IMR-90 (cell line): ENCODE results near the gene LYPD6B. TPM values are rescaled to one million over a fixed set of nuclear protein-coding genes. Genes with fewer than 3 reads are reported as not detected.

Experiments used
- ATAC-seq: fragments of 200-7000 bp; cut with Tn5 transposase; 2 replicates; pipeline ENCODE4 v1.9.1; 2020; ENCODE audit warnings: low read depth, mild to moderate bottlenecking, moderate library complexity
- BruUV-seq: library from RNA; stranded (reverse); fragments of 400-500 nt; replicated peaks from 2 replicates; lab custom pipeline; 2021; lab: Mats Ljungman, UMichigan
- CTCF ChIA-PET: fragments of 300-600 bp; formaldehyde crosslinking; extraction: SDS; loops from one replicate; lab custom pipeline; 2021; ENCODE audit warnings: antibody characterized with exemption; lab: Yijun Ruan, JAX
- POLR2A ChIA-PET: fragments of 300-600 bp; sonication (Branson Sonifier 250); formaldehyde crosslinking; loops from one replicate; lab custom pipeline; 2022; ENCODE audit warnings: antibody characterized with exemption; ENCODE audit not compliant: unreplicated experiment; lab: Charles Lee
- DNase-seq: peaks from one replicate; pipeline ENCODE4 v3.0.0; 2013
- H2AFZ ChIP-seq: replicated peaks from 2 replicates; pipeline ENCODE3; 2013; ENCODE audit warnings: low read length, mild to moderate bottlenecking; ENCODE audit not compliant: poor library complexity
- H2AK5ac ChIP-seq: 2 replicates; pipeline ENCODE4 v1.6.1; 2013; ENCODE audit warnings: low read depth, low read length, inconsistent platforms
- H2AK9ac ChIP-seq: replicated peaks from 2 replicates; pipeline ENCODE3; 2013; ENCODE audit warnings: mild to moderate bottlenecking, low read depth, low read length, moderate library complexity; ENCODE audit not compliant: poor library complexity
- H2BK120ac ChIP-seq: 2 replicates; pipeline ENCODE4 v1.6.1; 2013; ENCODE audit warnings: low read depth, low read length, inconsistent platforms
- H2BK15ac ChIP-seq: 3 replicates; pipeline ENCODE4 v1.6.1; 2013; ENCODE audit warnings: low read depth, low read length, inconsistent platforms
- H2BK20ac ChIP-seq: 2 replicates; pipeline ENCODE4 v1.6.1; 2013; ENCODE audit warnings: low read depth, mild to moderate bottlenecking, inconsistent platforms, low read length, moderate library complexity
- H2BK5ac ChIP-seq: 2 replicates; pipeline ENCODE4 v1.6.1; 2013; ENCODE audit warnings: mild to moderate bottlenecking, low read depth, low read length, inconsistent platforms; ENCODE audit not compliant: poor library complexity, severe bottlenecking
- H3K14ac ChIP-seq: replicated peaks from 2 replicates; pipeline ENCODE4 v1.6.1; 2013; ENCODE audit warnings: low read depth, low read length, inconsistent platforms
- H3K18ac ChIP-seq: 2 replicates; pipeline ENCODE4 v1.6.1; 2013; ENCODE audit warnings: low read depth, low read length, control low read depth
- H3K23ac ChIP-seq: 2 replicates; pipeline ENCODE4 v1.6.1; 2013; ENCODE audit warnings: low read depth, low read length, inconsistent platforms
- H3K27ac ChIP-seq: 2 replicates; pipeline ENCODE4 v1.5.1; 2013; ENCODE audit warnings: mild to moderate bottlenecking, control low read depth, low read length; ENCODE audit not compliant: insufficient read depth
- H3K27me3 ChIP-seq: 2 replicates; pipeline ENCODE4 v1.6.1; 2013; ENCODE audit warnings: low read length; ENCODE audit not compliant: control insufficient read depth, insufficient read depth
- H3K36me3 ChIP-seq: 2 replicates; pipeline ENCODE4 v1.6.1; 2013; ENCODE audit warnings: low read length, mixed read lengths; ENCODE audit not compliant: control insufficient read depth, insufficient read depth
- H3K4ac ChIP-seq: 2 replicates; pipeline ENCODE4 v1.6.1; 2013; ENCODE audit warnings: low read depth, low read length, inconsistent platforms
- H3K4me1 ChIP-seq: 2 replicates; pipeline ENCODE4 v1.6.1; 2013; ENCODE audit warnings: low read length, mixed read lengths; ENCODE audit not compliant: control insufficient read depth, insufficient read depth
- H3K4me2 ChIP-seq: 2 replicates; pipeline ENCODE4 v1.6.1; 2013; ENCODE audit warnings: low read depth, mild to moderate bottlenecking, control low read depth, low read length, moderate library complexity
- H3K4me3 ChIP-seq: 2 replicates; pipeline ENCODE4 v1.5.1; 2013; ENCODE audit warnings: low read depth, mild to moderate bottlenecking, control low read depth, low read length, moderate library complexity; ENCODE audit not compliant: insufficient read depth
- H3K56ac ChIP-seq: 2 replicates; pipeline ENCODE4 v1.6.1; 2013; ENCODE audit warnings: low read length, inconsistent platforms; ENCODE audit not compliant: insufficient read depth; ENCODE audit errors: extremely low read depth
- H3K79me1 ChIP-seq, 2 experiments: 2 replicates each; pipeline ENCODE4 v1.6.1; 2013; ENCODE audit warnings: low read length in 2 of 2, inconsistent platforms in 1 of 2, low read depth in 1 of 2
- H3K9ac ChIP-seq: 2 replicates; pipeline ENCODE4 v1.6.1; 2013; ENCODE audit warnings: low read depth, low read length, control low read depth
- H3K9me1 ChIP-seq: 2 replicates; pipeline ENCODE4 v1.6.1; 2013; ENCODE audit warnings: low read length, inconsistent platforms; ENCODE audit not compliant: insufficient read depth
- H3K9me3 ChIP-seq: 2 replicates; pipeline ENCODE4 v1.6.1; 2013; ENCODE audit warnings: low read length; ENCODE audit not compliant: control insufficient read depth, insufficient read depth
- H4K20me1 ChIP-seq: 2 replicates; pipeline ENCODE4 v1.6.1; 2013; ENCODE audit warnings: low read length, inconsistent platforms; ENCODE audit not compliant: insufficient read depth
- H4K5ac ChIP-seq: 2 replicates; pipeline ENCODE4 v1.6.1; 2013; ENCODE audit warnings: mild to moderate bottlenecking, low read depth, low read length, control low read depth
- H4K8ac ChIP-seq, 2 experiments: 2 replicates each; pipeline ENCODE4 v1.6.1; 2013; ENCODE audit warnings: low read depth in 2 of 2, low read length in 2 of 2, control low read depth in 1 of 2, inconsistent platforms in 1 of 2
- H4K91ac ChIP-seq: 2 replicates; pipeline ENCODE4 v1.6.1; 2013; ENCODE audit warnings: low read depth, low read length, inconsistent platforms; ENCODE audit not compliant: insufficient read depth
- BHLHE40 ChIP-seq: fragments of 150-350 bp; IDR thresholded peaks from 2 replicates; pipeline ENCODE4 v1.6.1; 2016; ENCODE audit warnings: mild to moderate bottlenecking, low read depth, low read length
- CEBPB ChIP-seq: IDR thresholded peaks from 2 replicates; pipeline ENCODE4 v1.6.1; 2012; ENCODE audit warnings: low read depth, low read length, improper control_type of control experiment
- CHD1 ChIP-seq: IDR thresholded peaks from 2 replicates; pipeline ENCODE4 v1.6.1; 2012; ENCODE audit warnings: low read depth, low read length, improper control_type of control experiment
- FOS ChIP-seq: fragments of 150-350 bp; IDR thresholded peaks from 2 replicates; pipeline ENCODE4 v1.6.1; 2016; ENCODE audit warnings: low read depth, low read length
- RCOR1 ChIP-seq: IDR thresholded peaks from 2 replicates; pipeline ENCODE4 v1.6.1; 2012; ENCODE audit warnings: mild to moderate bottlenecking, low read length, improper control_type of control experiment; ENCODE audit not compliant: insufficient replicate concordance
- SMC3 ChIP-seq: fragments of 150-350 bp; IDR thresholded peaks from 2 replicates; pipeline ENCODE4 v1.6.1; 2016; ENCODE audit warnings: low read depth, mild to moderate bottlenecking, antibody characterized with exemption, low read length, moderate library complexity
- WGBS, 2 experiments: methylation state at CpG; one replicate each; pipeline versions ENCODE4 v1.1.5 to v1.1.7; 2013; ENCODE audit warnings: missing lambda C conversion rate in 2 of 2; ENCODE audit not compliant: insufficient read length in 1 of 2; ENCODE audit errors: extremely low coverage in 2 of 2; 5-methylcytosine and 5-hydroxymethylcytosine counted together
- dilution Hi-C: fragments of 300-500 bp; cut with HindIII; formaldehyde crosslinking; loops from one replicate; pipeline ENCODE4 v1.14.3; 2018; ENCODE audit warnings: low sequenced_read_pairs; ENCODE audit not compliant: unreplicated experiment
- in situ Hi-C: fragments of 300-500 bp; cut with MboI; formaldehyde crosslinking; loops from 3 replicates; pipeline ENCODE4 v1.14.3; 2019; ENCODE audit warnings: low sequenced_read_pairs, inconsistent platforms, mixed read lengths
- intact Hi-C: fragments of 100-400 bp; cut with micrococcal nuclease; formaldehyde crosslinking; loops from 2 replicates; pipeline ENCODE4 v1.10.0; 2022
- polyA plus RNA-seq, 3 experiments: library from polyadenylated mRNA; depleted of rRNA; stranded (reverse); fragments of >200 nt; gene quantifications; 2 replicates each; pipeline ENCODE4 v1.2.3, GENCODE V29; 2012; ENCODE audit warnings: low replicate concordance in 1 of 3
- total RNA-seq: library from RNA; depleted of rRNA; stranded (reverse); fragments of >200 nt; gene quantifications from 2 replicates; pipeline ENCODE4 v1.2.3, GENCODE V29; 2012
- TF ChIP-seq, protein P1 (sequence below): fragments of 150-350 bp; IDR thresholded peaks from 2 replicates; pipeline ENCODE4 v1.6.1; 2016; ENCODE audit warnings: low read depth, mild to moderate bottlenecking, low read length, moderate library complexity, borderline replicate concordance
- TF ChIP-seq, protein P2 (sequence below): conservative IDR thresholded peaks from 2 replicates; pipeline ENCODE4 v1.5.1; 2012; ENCODE audit warnings: mild to moderate bottlenecking, low read depth, low read length, improper control_type of control experiment

The LYPD6B gene
- total and polyA plus RNA-seq, 2 of the 4 experiments (the other 2 are of a cell fraction) = 0.05 TPM; not detected in 1

DNA sequence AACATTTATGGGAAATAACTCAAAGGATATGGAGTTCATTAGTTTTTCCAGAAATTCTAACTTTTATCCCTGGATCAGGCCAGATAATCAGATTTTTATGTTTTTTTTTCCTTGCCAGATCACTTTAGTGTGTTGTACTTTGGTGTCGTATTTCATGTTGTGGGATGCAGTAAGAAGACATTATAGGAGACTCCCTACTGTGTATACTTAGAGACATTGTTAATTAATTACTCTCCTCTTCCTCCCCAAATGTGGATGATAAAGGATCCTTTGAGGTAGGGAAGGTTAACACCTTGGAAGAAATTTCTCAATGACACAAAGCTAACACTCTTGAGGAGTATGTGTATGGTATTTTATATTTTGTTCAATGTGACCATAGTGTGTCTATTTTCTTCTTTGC, 120.5 kb downstream of the LYPD6B start:
- H3K9ac ChIP-seq = no peak overlapping the region
- H4K91ac ChIP-seq = no peak overlapping the region
- no peak overlapping the region for H3K18ac ChIP-seq
- in situ Hi-C loops (no loop called here), dilution Hi-C loops (no loop called here), intact Hi-C loops (no loop called here)
- H3K9me1 ChIP-seq = no peaks in the 10 kb centered on the region
- CTCF ChIA-PET = no interaction called here
- H3K4ac ChIP-seq = no peak overlapping the region
- DNase-seq = no peak
- H2BK120ac ChIP-seq = no peak overlapping the region
- no peak overlapping the region for H3K14ac ChIP-seq
- H2AK5ac ChIP-seq = no peak overlapping the region
- H3K27me3 ChIP-seq = no peaks in the 10 kb centered on the region
- H3K56ac ChIP-seq = no peak overlapping the region
- no peaks in the 10 kb centered on the region for H4K20me1 ChIP-seq
- ATAC-seq = no peak
- no CpG with 5 or more reads among the region's 1 CpG for WGBS, 2 experiments
- H2AFZ ChIP-seq = no peak overlapping the region
- no peak overlapping the region for H3K4me2 ChIP-seq
- H2BK15ac ChIP-seq = no peak overlapping the region
- H3K23ac ChIP-seq = no peak overlapping the region
- no peaks in the 10 kb centered on the region for H3K79me1 ChIP-seq
- H2BK20ac ChIP-seq = no peak overlapping the region
- TF ChIP-seq, protein P1, sequence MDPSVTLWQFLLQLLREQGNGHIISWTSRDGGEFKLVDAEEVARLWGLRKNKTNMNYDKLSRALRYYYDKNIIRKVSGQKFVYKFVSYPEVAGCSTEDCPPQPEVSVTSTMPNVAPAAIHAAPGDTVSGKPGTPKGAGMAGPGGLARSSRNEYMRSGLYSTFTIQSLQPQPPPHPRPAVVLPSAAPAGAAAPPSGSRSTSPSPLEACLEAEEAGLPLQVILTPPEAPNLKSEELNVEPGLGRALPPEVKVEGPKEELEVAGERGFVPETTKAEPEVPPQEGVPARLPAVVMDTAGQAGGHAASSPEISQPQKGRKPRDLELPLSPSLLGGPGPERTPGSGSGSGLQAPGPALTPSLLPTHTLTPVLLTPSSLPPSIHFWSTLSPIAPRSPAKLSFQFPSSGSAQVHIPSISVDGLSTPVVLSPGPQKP = no peak
- no peak for TF ChIP-seq SMC3
- TF ChIP-seq RCOR1 = no peak
- TF ChIP-seq FOS = no peak
- no peak for TF ChIP-seq CEBPB
- TF ChIP-seq, protein P2, sequence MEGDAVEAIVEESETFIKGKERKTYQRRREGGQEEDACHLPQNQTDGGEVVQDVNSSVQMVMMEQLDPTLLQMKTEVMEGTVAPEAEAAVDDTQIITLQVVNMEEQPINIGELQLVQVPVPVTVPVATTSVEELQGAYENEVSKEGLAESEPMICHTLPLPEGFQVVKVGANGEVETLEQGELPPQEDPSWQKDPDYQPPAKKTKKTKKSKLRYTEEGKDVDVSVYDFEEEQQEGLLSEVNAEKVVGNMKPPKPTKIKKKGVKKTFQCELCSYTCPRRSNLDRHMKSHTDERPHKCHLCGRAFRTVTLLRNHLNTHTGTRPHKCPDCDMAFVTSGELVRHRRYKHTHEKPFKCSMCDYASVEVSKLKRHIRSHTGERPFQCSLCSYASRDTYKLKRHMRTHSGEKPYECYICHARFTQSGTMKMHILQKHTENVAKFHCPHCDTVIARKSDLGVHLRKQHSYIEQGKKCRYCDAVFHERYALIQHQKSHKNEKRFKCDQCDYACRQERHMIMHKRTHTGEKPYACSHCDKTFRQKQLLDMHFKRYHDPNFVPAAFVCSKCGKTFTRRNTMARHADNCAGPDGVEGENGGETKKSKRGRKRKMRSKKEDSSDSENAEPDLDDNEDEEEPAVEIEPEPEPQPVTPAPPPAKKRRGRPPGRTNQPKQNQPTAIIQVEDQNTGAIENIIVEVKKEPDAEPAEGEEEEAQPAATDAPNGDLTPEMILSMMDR = no peak
- no peak for TF ChIP-seq BHLHE40
- TF ChIP-seq CHD1 = no peak
- no peak overlapping the region for H4K5ac ChIP-seq
- H3K27ac ChIP-seq = no peak overlapping the region
- POLR2A ChIA-PET = no interaction called here
- BruUV-seq = no TSS peak
- no peak overlapping the region for H2BK5ac ChIP-seq
- H3K9me3 ChIP-seq = no peaks in the 10 kb centered on the region
- no peak overlapping the region for H3K4me3 ChIP-seq
- H3K36me3 ChIP-seq = no peaks in the 10 kb centered on the region
- H3K4me1 ChIP-seq = no peaks in the 10 kb centered on the region
- no peak overlapping the region for H2AK9ac ChIP-seq
- no peak overlapping the region for H4K8ac ChIP-seq
